Anterior cingulate cortex (tissue), 58 donors: ENCODE results near the gene TASP1.

Source experiments
- DNase-seq, 58 donors: peaks; one replicate each; lab custom pipeline; 2025; lab: John Stamatoyannopoulos, UW

The TASP1 gene

GRCh38 chr20:13586133-13586532, 52.6 kb downstream of the TASP1 start:
- no peak for DNase-seq

GRCh38 chr20:13581451-13581850, 57.3 kb downstream of the TASP1 start:
- DNase-seq: no peak

GRCh38 chr20:13580707-13581106, 58.0 kb downstream of the TASP1 start:
- DNase-seq: no peak

GRCh38 chr20:13574071-13574470, 64.7 kb downstream of the TASP1 start:
- no peak for DNase-seq

GRCh38 chr20:13571662-13572061, 67.1 kb downstream of the TASP1 start:
- DNase-seq: no peak

GRCh38 chr20:13567663-13568062, 71.1 kb downstream of the TASP1 start:
- DNase-seq: no peak

GRCh38 chr20:13563854-13564253, 74.9 kb downstream of the TASP1 start:
- no peak for DNase-seq

- no peak for DNase-seq
Observed at GRCh38 chr20:13554706-13555105, 84.0 kb downstream of the TASP1 start.

GRCh38 chr20:13554076-13554475, 84.7 kb downstream of the TASP1 start:
- DNase-seq: no peak

- no peak for DNase-seq
Observed at GRCh38 chr20:13552061-13552460, 86.7 kb downstream of the TASP1 start.

- DNase-seq: no peak
Observed at GRCh38 chr20:13549451-13549850, 89.3 kb downstream of the TASP1 start.

GRCh38 chr20:13546497-13547131, 92.1 kb downstream of the TASP1 start:
- DNase-seq: peak in 38 of 58 donors; percentile 0 to 73 (median 20)

GRCh38 chr20:13545790-13546189, 92.9 kb downstream of the TASP1 start:
- DNase-seq: no peak

GRCh38 chr20:13543783-13544182, 94.9 kb downstream of the TASP1 start:
- DNase-seq: no peak

- DNase-seq: no peak
Observed at GRCh38 chr20:13535627-13536026, 103.1 kb downstream of the TASP1 start.

- no peak for DNase-seq
Observed at GRCh38 chr20:13533946-13534345, 104.8 kb downstream of the TASP1 start.

GRCh38 chr20:13530146-13530545, 108.6 kb downstream of the TASP1 start:
- DNase-seq: no peak

GRCh38 chr20:13526551-13526950, 112.2 kb downstream of the TASP1 start:
- DNase-seq: no peak

GRCh38 chr20:13525225-13525940, 113.3 kb downstream of the TASP1 start:
- DNase-seq: no peak

- no peak for DNase-seq
Observed at GRCh38 chr20:13524339-13524738, 114.4 kb downstream of the TASP1 start.

GRCh38 chr20:13517831-13518230, 120.9 kb downstream of the TASP1 start:
- no peak for DNase-seq

- no peak for DNase-seq
Observed at GRCh38 chr20:13515796-13516558, 122.8 kb downstream of the TASP1 start.
